CD4-positive, alpha-beta T cell treated with Interleukin-21 for 1 hour (primary cell): ENCODE measurements around the gene RTN4RL2.

Experiments used
- DNase-seq: peaks from one replicate; pipeline ENCODE4 v3.0.0-alpha.2; 2020

The RTN4RL2 gene

DNA sequence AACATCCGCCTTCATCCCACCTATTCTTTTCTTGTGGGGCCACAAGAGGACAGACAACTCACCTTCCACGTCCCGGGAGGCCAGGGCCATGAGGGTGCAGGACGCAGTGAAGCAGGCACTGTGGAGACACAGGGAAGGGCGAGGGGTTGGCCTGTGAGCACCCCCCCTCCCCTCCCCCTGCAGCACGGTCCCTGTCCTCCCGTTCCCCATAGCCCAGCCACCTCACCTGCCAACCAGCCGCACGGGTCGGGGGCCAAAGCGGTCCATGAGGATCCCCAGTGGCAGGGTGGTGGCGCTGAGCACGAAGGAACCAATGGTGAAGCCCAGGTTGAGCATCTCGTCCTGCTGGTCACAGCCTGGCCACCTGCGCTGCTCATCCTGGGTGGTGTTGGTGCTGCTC lies 40.6 kb downstream of the RTN4RL2 start:
- DNase-seq = no peak

DNA sequence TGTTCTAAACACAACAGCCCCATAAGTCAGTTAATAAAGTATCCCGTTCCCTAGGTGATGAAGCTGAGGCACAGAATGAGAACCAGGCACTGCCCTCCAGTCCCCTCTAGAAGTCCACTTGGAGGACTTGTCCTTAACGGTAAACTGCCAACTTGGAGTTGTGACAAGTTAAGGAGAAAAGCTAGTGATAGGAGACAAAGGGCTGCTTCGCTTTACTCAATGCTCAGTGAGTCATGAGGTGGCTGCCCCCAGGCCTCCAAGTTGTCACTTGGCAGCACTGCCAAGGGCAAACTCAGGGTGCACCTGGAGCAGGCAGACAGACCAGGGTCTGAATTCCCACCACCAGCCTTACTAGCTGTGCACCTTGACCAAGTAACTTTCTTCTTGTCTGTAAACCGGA lies 41.6 kb downstream of the RTN4RL2 start:
- DNase-seq = no peak

DNA sequence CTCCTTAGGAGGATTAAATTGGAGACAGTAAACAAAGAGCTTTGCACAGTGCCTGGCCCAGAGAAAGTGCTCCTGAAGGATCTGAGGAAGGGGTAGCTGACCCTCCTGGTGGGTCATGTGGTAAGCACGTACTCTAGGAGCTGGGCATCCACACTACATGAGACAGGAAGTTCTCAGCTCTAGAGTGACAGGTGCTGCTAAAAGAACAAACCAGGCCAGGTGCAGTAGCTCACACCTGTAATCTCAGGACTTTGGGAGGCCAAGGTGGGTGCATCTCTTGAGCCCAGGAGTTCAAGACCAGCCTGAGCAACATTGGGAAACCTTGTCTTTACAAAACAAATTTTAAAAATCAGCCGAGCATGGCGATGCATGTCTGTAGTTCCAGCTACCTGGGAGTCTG lies 42.0 kb downstream of the RTN4RL2 start:
- no peak for DNase-seq

DNA sequence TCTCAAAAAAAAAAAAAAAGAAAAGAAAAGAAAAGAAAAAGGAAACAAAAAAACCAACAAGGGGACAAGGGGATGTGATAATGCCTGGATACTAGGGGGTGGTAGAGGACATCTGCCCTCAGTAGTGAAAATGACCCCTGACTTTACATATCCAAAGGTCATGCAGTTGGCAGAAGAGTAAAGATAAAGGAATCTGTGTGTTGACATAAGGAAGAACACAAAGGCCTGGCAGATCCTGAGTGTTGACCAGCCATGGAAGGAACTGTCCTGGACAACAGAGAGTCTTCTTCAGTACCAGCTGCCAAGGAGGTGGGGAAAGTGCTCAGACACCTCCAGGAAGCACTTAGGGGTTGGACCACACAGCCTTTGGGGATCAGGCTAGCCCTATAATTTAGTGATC lies 42.5 kb downstream of the RTN4RL2 start:
- no peak for DNase-seq

DNA sequence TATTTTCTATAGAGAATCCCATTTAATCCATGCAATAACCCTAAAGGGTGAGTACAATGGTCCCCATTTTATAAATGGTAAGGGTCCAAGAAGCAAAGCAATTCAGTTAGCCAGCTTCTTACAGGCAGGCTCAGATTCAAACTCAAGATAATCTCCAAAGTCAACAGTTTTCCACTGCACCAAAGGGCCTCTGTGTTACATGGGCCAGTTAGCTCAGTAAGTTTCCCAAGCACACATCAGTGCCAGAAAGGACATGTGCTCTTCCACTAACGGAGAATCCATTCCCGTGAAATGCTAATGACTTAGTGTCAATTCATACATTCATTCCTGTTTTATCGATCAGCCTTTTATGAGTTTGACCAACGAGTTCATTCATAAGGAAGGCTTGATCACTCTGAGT lies 44.2 kb downstream of the RTN4RL2 start:
- no peak for DNase-seq

DNA sequence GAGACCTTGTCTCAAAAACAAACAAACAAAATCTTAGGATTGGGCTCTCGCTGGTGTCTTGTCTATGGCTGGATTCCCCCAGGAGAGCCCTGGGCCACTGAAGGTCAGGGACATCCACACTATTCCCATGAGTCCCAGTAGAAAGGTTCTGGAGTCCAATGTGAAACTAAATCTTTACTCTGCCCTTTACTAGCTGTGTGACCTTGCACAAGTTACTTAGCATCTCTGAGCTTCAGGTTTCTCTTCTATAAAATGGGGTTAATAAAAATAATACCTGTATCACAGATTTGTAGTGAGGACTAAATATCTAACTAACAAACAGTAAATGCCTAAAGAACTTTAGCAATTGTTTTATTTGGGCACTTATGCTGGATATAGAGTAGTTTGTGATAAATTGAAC lies 46.2 kb downstream of the RTN4RL2 start:
- no peak for DNase-seq

DNA sequence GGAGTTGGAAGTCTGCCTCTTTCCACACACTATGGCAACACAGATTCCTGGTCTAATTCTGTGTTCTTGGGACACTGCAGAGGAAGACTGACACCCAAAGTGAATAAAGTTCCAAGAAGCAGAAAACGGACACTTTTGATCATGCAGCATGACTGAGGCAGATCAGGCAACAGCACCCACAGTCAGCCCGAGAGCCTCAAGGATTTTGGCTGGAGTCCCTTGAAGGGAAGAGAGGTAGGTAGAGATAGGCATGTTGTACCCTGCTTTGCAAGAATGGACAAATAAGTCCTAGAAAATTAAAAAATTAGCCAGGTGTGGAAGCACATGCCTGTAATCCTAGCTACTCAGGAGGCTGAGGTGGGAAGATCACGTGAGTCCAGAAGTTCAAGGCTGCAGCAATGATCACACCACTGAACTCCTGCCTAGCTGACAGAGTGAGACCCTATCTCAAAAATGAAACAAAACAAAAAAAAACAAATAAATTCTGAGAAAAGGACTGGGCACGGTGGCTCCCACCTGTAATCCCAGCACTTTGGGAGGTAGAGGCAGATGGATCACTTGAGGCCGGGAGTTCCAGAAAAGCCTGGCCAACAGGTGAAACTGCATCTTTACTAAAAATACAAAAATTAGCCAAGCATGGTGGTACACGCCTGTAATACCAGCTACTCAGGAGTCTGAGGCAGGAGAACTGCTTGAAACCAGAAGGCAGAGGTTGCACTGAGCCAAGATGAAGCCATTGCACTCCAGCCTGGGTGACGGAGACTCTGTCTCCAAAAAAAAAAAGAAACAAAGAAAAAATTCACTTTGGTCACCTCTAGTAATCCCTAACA lies 48.2 kb downstream of the RTN4RL2 start:
- no peak for DNase-seq

DNA sequence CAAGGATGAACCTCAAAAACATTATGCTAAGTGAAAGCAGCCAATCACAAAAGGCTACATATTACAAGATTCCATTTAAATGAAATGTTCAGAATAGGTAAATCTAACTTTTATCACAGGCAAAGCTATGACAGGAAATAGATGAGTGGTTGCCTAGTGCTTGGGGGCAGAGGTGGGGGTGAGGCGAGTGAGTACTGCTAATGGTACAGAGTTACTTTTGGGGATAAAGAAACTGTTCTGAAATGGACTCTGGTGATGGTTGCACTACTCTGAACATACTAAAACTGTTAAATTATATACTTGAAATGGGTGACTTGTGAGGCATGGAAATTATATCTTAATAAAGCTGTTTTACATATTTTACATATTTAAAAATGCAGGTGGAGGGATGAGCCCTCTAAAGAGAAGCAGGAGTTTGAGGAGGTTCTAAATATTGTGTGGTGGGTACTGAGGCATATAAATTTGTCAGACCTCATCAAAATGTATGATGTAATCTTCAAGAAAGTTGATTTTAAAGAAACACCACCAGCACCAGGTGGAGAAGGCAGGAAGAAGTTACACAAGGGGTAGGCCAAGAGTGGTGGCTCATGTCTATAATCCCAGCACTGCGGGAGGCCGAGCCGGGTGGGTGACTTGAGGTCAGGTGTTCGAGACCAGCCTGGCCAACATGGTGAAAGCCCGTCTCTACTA lies 51.6 kb downstream of the RTN4RL2 start:
- no peak for DNase-seq

DNA sequence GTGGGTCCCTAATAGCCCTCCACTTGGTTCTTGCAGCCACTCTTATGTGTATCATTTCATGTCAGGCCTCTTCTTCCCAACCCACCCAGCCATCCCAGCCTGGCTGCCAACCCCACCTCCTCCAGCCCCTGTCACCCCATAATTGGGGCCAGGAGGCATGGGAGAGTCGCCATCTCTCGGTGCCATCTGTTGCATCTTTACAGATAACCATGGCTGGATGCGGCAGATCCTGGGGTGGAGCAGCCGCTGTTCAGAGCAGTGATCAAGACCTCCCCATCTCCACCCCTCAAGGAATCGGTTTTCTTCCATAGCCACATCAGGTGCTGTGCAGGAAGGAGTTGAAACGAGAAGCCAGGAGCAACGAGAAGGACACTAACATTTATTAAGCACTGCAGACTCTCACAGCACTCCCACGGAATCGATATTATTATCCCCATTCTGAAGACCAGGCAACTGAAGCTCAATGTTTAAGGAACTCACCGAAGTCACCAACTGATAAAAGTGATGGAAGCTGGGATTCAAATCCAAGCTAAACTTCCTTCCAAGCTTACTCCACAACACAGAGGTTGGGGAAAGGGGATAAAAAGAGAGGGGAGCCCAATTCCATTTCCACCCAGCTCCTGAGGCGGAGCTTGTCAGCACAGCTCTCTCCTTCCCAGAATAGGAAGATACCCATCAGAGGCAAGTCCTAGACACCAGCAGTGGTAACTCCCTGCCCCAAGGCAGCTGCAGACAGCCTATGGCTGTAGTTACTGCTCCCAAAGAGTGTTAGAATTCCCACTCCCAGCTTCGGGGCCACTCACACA lies 52.5 kb downstream of the RTN4RL2 start:
- DNase-seq = no peak

DNA sequence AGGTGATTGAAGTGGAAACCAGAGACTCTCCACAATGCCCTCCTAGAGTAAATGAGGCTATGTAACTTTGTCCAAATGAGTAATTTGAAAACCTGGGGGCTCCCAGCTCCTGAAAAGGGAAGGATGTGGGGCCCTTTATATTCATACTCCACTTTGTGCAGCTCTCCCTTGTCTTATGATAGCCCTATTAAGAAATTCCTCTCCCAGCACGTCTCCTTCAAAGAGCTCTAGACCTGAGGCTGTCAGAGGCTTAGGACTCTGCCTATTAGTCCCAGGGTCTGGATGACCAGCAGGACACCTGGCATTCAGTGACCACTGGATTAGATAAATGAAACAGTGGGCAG lies 53.1 kb downstream of the RTN4RL2 start:
- DNase-seq = no peak

DNA sequence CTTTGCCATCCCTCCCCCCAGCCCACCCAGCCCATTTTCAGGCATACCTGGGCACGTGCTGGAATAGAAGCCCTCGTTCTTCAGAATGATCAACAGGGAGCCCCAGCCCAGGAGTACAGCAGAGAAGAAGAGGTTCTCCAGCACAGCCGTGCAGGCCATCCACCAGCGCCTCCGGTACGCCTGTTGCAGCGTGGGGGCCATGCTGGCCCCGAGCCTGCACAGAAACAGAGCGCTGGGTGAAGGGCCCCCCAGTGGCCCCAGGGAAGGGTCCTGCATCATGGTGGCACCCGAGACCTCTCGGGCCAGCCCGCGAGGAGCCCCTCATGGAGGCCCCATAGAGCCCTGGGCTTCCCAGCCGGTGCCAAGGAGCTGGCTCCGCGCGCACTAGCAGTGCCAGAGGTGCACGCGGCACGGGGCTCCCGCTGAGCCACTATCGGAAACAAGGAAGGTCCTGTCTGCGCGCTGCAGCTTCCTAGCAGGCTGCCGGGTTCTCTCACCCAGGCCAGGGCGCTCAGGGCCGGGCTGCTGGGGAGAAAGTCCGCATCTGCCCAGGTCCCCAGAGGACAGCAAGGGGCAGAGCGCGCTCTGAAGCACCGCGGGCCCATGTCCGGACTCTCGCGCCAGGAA lies 53.7 kb downstream of the RTN4RL2 start:
- DNase-seq = no peak

DNA sequence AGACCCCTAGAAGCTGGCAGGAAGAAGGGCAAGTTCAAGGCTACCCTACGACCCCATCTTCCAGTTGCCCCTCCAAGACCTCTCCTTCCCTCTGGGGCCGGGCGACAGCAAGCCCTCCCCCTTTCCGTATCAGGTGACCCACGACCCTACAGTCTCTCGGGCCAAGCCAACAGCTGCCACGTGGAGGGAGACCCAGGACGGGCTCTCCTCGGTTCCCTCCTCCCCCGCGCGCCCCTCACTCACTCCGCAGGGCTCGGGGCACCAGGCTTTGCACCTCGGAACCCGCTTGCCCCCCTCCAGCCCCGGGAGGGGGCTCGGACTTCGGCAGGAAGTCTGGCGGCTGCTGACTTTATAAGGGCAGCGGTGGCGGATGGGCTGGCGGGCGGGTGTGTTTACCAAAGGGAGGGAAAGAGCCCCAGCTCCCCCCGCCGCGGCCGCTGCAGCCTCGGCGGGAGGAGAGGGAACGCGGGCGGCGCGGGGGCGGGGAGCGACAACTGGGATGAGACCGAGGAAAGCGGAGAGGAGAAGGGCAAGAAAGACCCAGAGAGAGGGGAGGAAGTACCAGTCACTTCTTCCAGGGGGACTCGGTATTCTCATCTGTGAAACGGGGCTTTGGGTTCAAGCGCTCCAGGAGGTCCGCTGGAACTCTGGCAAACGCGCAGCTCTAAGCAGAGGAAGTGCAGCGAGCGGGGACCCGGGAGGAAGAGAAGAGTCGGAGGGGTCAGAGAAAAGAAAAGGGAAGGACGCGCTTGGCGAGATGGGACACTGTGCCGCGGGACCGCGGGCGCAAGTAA lies 54.4 kb downstream of the RTN4RL2 start:
- DNase-seq = peak; percentile 53

DNA sequence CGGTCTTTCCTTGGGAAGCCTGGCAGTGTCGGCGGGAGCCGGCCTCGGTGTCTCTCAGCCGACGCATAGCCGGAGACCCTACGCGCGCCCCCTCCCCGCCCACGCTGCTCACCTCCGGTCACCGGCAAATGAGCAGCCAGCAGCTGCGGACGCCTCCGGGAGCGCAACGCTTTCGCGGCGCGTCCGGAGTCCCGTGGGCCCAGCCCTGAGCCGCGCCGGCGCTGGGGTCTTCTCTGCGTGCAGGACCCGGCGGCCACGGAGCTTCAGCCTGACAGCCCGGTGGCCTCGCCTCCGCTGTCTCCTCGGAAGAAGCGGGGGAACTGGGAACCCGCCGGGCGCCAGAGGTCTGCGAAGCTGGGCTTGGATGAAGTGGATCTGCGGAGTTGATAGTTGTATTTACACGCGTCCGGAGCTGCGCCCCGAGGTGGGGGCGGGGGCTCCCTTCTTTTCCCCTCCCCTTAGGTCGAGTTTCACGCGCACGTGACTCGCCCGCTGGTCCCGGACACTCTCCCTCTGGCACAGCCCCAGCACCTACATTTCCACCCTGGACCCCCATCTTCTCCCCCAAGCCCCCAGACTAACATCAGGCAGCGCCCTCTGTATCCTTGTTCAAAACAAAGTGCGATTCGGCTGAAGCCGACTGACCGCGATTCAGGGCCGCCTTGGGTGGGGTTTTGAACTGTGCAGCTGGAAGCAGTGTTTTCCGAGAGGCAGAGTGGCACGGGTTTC lies 55.2 kb downstream of the RTN4RL2 start, which contains the start of gene SLC43A1:
Gene SLC43A1 (minus strand): TSS at position 371 of the 729 bp plus-strand sequence. CDS start 1,591 bp downstream, outside the sequence.
- peak; percentile 13 for DNase-seq

DNA sequence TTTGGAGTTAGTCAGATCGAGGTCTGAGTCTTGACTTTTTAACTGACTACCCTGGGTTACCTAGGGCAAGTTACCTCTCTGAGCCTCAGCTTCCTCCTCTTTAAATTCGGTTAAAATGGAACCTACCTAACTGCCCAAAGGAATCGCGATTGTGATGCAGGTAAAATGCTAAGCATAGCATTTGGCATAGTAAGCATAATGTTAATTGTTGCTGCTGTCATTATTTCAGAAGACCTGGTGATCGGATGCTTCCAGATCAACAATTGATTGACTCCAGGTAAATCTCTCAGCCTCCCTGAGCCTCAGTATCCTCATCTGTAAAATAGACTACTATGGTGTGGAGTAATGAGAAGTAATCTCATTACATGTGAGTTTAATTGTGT lies 55.7 kb downstream of the RTN4RL2 start:
- DNase-seq = no peak

DNA sequence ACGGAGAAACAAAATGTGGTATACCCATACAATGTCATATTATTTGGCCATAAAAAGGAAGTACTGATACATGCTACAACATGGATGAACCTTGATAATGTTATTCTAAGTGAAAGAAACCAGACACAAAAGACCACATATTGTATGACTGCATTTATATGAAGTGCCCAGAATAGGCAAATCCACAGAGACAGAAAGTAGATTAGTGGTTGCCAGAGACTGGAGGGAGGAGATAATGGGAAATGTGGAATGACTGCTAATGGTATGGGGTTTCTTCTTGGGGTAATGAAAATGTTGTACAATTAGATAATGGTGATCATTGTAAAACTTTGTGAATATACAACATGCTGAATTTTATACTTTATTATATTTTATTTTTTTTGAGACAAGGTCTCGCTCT lies 60.8 kb downstream of the RTN4RL2 start:
- DNase-seq = no peak

DNA sequence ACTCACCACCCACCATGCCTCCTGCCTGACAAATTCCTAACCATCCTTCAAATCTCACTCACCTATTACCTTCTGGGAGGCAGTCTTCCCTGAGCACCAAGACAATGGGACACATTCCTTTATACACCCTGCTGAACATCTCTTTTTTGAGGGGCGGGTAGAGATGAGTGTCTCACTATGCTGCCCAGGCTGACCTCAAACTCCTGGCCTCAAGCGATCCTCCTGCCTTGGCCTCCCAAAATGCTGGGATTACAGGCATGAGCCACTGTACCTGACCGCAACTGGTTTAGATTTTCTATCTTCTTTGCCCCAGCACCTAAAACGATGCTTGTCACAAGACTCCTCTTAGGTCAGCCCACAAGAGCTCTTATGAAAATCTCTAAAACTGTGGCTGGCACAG lies 63.1 kb downstream of the RTN4RL2 start:
- no peak for DNase-seq
